22Rv1 (cell line): ENCODE measurements around the gene STXBP5L.
"Not testable (repeated sequence)": the region's sequence is repeated elsewhere in the genome, so short reads cannot be mapped to it uniquely, and the experiment has no call there.

Experiments used
- H3K27ac ChIP-seq: fragments of 450-650 bp; 2 replicates; pipeline ENCODE4 v1.5.1; 2017
- CTCF ChIP-seq: fragments of 450-650 bp; IDR thresholded peaks from 2 replicates; pipeline ENCODE4 v1.5.1; 2017; ENCODE audit warnings: mild to moderate bottlenecking
- ZFX ChIP-seq: fragments of 450-650 bp; IDR thresholded peaks from 2 replicates; pipeline ENCODE4 v1.6.1; 2017; ENCODE audit warnings: antibody characterized with exemption, borderline replicate concordance

The STXBP5L gene

DNA sequence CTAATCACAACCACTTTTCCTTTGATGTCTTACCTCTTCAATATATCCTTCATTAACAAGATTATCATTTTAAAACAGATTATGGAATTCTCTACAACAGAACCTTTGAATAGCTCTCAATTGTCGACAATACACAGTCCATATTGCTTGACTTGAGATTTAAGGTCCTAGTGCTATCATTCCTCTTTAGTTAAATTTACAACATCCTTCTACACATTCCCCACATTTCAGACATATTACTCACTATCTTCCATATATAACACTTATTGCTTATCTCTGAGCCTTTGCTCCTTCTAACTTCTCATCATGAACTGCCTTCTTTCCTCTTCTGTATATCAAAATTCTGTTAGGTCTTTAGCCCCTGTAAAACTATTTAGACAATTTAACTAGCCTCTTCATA, 247.0 kb downstream of the STXBP5L start:
- H3K27ac ChIP-seq, result no peak overlapping the region
- TF ChIP-seq CTCF (no peak), ZFX (no peak)

- TF ChIP-seq CTCF (no peak), ZFX (no peak)
- no peak overlapping the region for H3K27ac ChIP-seq
Measured at GRCh38 chr3:121165397-121165837, 257.4 kb downstream of the STXBP5L start.

- TF ChIP-seq CTCF (no peak), ZFX (no peak)
- no peak overlapping the region for H3K27ac ChIP-seq
Measured at GRCh38 chr3:121167374-121168139, 259.6 kb downstream of the STXBP5L start.

DNA sequence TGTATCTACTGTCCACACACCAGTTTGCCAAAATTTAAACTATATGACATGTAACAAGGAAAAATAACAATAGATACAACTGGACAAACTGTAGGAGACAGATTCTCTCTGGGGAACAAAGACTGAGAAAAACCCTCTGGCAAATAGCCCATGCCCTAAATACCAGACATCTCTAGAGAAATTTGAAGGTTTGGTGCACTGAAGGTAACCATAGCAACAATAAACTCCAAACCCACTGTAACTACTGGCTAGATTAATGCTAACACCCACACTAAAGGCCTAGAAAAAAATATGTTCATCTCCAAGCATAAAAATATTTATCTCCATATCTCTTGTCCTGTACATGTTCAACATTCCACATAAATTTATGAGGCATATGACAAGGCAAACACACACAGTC, 267.1 kb downstream of the STXBP5L start:
- no peak for TF ChIP-seq CTCF
- TF ChIP-seq ZFX, result no peak
- no peak overlapping the region for H3K27ac ChIP-seq

- not testable (repeated sequence) for H3K27ac ChIP-seq
Measured at GRCh38 chr3:121190626-121191025, 282.6 kb downstream of the STXBP5L start.

DNA sequence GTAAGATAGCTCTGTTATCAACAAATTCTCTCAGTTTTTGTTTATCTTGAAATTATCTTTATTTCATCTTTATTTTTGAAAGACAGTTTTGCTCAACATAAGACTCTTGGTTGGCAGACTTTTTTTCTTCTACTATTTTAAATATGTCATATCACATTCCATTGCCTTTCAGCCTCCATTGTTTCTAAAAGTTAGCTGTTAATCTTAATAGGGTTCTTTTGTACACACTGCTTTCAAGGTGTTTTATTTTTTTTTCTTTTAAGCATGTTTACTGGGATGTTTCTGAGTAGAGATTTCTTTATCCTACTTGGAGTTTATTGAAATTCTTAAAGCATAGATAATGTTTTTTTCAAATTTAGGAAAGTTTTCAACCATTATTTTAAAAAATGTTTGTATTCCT, 294.6 kb downstream of the STXBP5L start:
- no peak overlapping the region for H3K27ac ChIP-seq
- TF ChIP-seq ZFX (no peak), CTCF (no peak)

GRCh38 chr3:121223116-121223515, 315.1 kb downstream of the STXBP5L start:
- H3K27ac ChIP-seq, result no peak overlapping the region
- no peak for TF ChIP-seq CTCF

DNA sequence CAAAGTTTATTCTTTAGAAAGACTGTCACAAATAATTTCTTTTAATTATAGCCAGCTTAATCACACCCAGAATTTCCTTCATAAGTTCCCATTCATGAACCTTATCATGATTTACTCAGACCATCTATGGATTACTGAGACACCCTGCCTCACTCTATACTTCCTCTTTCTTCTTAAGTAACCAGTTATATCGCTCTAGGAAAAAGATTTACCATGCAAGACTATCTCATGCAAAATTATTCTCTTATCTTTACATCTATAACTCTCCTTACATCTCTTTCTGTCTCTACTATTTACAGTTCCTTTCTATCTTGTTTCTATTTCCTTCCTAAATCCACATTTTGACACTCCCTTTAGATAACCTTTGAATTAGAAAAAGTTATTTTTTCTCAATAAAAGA, 321.0 kb downstream of the STXBP5L start:
- peak overlapping the region; percentile 73; the same call in 1 of the 2 replicates for H3K27ac ChIP-seq
- TF ChIP-seq CTCF, result no peak
- no peak for TF ChIP-seq ZFX

- peak overlapping the region; percentile 73 for H3K27ac ChIP-seq
Measured at GRCh38 chr3:121230194-121230593, 322.2 kb downstream of the STXBP5L start.
